ENCODE measurements around the gene CLEC7A. TPM values are rescaled to one million over a fixed set of nuclear protein-coding genes. Genes with fewer than 3 reads are reported as not detected.

CLEC7A gene
- total RNA-seq, 2 experiments from 2014 or later: not detected

GRCh38 chr12:10113075-10113474 lies 16.9 kb downstream of the CLEC7A start:
- Mint-ChIP-seq H3K27me3 (ENCODE audit: low read depth) (peaks cover 9% of the 10 kb centered on the region), H3K9me3 (ENCODE audit: insufficient read depth) (no peaks in the 10 kb centered on the region), H3K4me3 (no peak overlapping the region), H3K36me3 (ENCODE audit: low read depth) (no peaks in the 10 kb centered on the region), H3K27ac (no peak overlapping the region), H3K4me1 (ENCODE audit: low read depth) (no peaks in the 10 kb centered on the region)
- POLR2A ChIA-PET: no interaction called here
- ATAC-seq (no peak), DNase-seq (no peak)
- CTCF ChIA-PET: no interaction called here

DNA sequence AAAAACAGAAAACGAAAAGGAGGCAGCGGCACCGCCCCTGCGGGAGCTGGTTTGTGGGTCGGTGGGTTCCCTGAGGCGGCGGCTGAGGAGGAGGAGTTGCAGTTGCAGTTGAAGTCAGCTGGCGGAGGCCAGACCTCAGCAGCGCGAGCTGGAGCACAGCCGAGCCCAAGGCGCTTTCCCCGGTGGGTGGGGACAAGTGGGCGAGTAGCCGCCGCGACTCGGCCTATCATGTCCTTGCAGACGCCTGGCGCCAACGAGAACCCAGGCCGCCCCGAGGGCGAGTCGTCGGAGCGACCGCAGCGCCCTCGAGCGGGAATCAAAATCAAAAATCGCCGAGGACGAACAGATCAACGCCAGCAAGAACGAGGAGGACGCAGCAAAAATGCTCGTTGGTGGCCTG lies 18.5 kb downstream of the CLEC7A start:
- H3K4me1 Mint-ChIP-seq (ENCODE audit: low read depth): no peaks in the 10 kb centered on the region
- peaks cover 15% of the 10 kb centered on the region for H3K27me3 Mint-ChIP-seq (ENCODE audit: low read depth)
- H3K36me3 Mint-ChIP-seq (ENCODE audit: low read depth): no peaks in the 10 kb centered on the region
- no peak for ATAC-seq
- ChIA-PET CTCF (no interaction called here), POLR2A (no interaction called here)
- no peak overlapping the region for H3K4me3 Mint-ChIP-seq
- no peaks in the 10 kb centered on the region for H3K9me3 Mint-ChIP-seq (ENCODE audit: insufficient read depth)
- DNase-seq: no peak
- no peak overlapping the region for H3K27ac Mint-ChIP-seq

- Mint-ChIP-seq H3K27me3 (ENCODE audit: low read depth) (peaks cover 24% of the 10 kb centered on the region), H3K9me3 (ENCODE audit: insufficient read depth) (no peaks in the 10 kb centered on the region), H3K36me3 (ENCODE audit: low read depth) (no peaks in the 10 kb centered on the region), H3K4me3 (no peak overlapping the region), H3K27ac (no peak overlapping the region), H3K4me1 (ENCODE audit: low read depth) (no peaks in the 10 kb centered on the region)
- no peak for DNase-seq
- ChIA-PET POLR2A (no interaction called here), CTCF (interaction anchor here (0.6 kb wide), 1 partner anchor 170 kb away, joined by 3 read pairs; no protein-coding TSS in a partner anchor)
- ATAC-seq: no peak
These were observed 19.6 kb downstream of the CLEC7A start for GRCh38 chr12:10110256-10110844.

DNA sequence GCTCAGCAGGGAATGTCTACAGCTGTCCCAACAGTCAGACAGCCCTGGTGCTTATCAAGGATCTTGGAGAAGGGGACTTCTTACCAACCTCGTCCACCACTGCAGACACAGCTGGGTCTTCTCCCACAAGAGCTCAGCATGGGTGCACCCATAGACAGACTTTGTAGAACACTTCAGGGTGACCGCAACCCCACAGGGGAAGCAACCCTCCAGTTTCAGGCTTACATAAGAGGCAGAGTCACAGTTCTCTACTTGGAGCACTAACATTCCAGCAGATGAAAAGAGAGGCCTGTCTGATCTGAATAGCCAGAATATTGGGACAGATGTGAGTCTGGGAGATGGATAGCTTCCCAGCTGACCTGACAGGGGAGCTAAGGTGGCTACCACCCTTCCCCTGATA lies 27.7 kb downstream of the CLEC7A start:
- peaks cover 5% of the 10 kb centered on the region for H3K9me3 Mint-ChIP-seq (ENCODE audit: insufficient read depth)
- CTCF ChIA-PET: interaction anchor here (2.0 kb wide), 1 partner anchor 11 kb away, joined by 6 read pairs; no protein-coding TSS in a partner anchor
- H3K27ac Mint-ChIP-seq: no peak overlapping the region
- H3K4me3 Mint-ChIP-seq: no peak overlapping the region
- peaks cover 30% of the 10 kb centered on the region for H3K27me3 Mint-ChIP-seq (ENCODE audit: low read depth)
- no peak for ATAC-seq
- peaks cover 7% of the 10 kb centered on the region for H3K4me1 Mint-ChIP-seq (ENCODE audit: low read depth)
- no peak for DNase-seq
- POLR2A ChIA-PET: no interaction called here
- H3K36me3 Mint-ChIP-seq (ENCODE audit: low read depth): no peaks in the 10 kb centered on the region

GRCh38 chr12:10101648-10102220 lies 28.3 kb downstream of the CLEC7A start:
- ChIA-PET CTCF (interaction anchor here (2.0 kb wide), 1 partner anchor 11 kb away, joined by 6 read pairs; no protein-coding TSS in a partner anchor), POLR2A (no interaction called here)
- peaks cover 5% of the 10 kb centered on the region for H3K9me3 Mint-ChIP-seq (ENCODE audit: insufficient read depth)
- H3K36me3 Mint-ChIP-seq (ENCODE audit: low read depth): no peaks in the 10 kb centered on the region
- H3K27me3 Mint-ChIP-seq (ENCODE audit: low read depth): peaks cover 28% of the 10 kb centered on the region
- H3K4me1 Mint-ChIP-seq (ENCODE audit: low read depth): peaks cover 7% of the 10 kb centered on the region
- H3K27ac Mint-ChIP-seq: no peak overlapping the region
- H3K4me3 Mint-ChIP-seq: no peak overlapping the region
- no peak for DNase-seq
- ATAC-seq: no peak

- H3K27ac Mint-ChIP-seq: no peak overlapping the region
- no peak overlapping the region for H3K4me3 Mint-ChIP-seq
- CTCF ChIA-PET: interaction anchor here (2.0 kb wide), 1 partner anchor 10 kb away, joined by 6 read pairs; no protein-coding TSS in a partner anchor
- peaks cover 24% of the 10 kb centered on the region for H3K27me3 Mint-ChIP-seq (ENCODE audit: low read depth)
- peaks cover 7% of the 10 kb centered on the region for H3K4me1 Mint-ChIP-seq (ENCODE audit: low read depth)
- no peak for DNase-seq
- POLR2A ChIA-PET: no interaction called here
- no peaks in the 10 kb centered on the region for H3K36me3 Mint-ChIP-seq (ENCODE audit: low read depth)
- peaks cover 5% of the 10 kb centered on the region for H3K9me3 Mint-ChIP-seq (ENCODE audit: insufficient read depth)
- ATAC-seq: no peak
These were observed 28.9 kb downstream of the CLEC7A start for GRCh38 chr12:10101042-10101579.

- no peak for DNase-seq
- ChIA-PET POLR2A (no interaction called here), CTCF (no interaction called here)
- H3K27ac Mint-ChIP-seq: no peak within 1 kb of the TSS
- no peak within 1 kb of the TSS for H3K4me3 Mint-ChIP-seq
- H3K9me3 Mint-ChIP-seq (ENCODE audit: insufficient read depth): peaks cover 4% of the 10 kb centered on the region
- no peak for ATAC-seq
- no peaks in the 10 kb centered on the region for H3K36me3 Mint-ChIP-seq (ENCODE audit: low read depth)
- H3K4me1 Mint-ChIP-seq (ENCODE audit: low read depth): peaks cover 7% of the 10 kb centered on the region
- peaks cover 10% of the 10 kb centered on the region for H3K27me3 Mint-ChIP-seq (ENCODE audit: low read depth)
These were observed 31.2 kb downstream of the CLEC7A start, which contains the start of gene CLEC1A for GRCh38 chr12:10098791-10099190. Gene CLEC1A, minus strand, starts transcription at chr12:10098985. Its CDS starts 63 bp downstream, at chr12:10098922.

DNA sequence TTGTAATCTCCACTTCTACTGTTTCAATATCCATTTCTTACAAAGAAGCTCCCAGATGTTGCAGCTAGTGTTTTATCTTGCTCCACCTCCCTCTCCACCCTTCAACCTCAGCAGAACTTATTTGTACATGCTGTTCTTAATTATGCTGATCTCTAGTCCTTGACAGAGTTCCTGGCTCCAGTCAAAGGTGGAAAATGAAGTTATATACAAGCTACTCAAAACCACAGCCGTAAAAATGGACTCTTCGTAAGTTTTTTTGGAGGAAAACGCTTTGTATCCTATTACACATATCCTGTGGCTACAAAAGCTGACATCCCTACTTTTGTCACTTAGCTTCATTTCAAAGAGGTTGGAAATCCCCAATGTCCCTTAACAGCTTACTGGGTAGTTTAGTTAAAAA lies 32.5 kb downstream of the CLEC7A start:
- H3K4me3 Mint-ChIP-seq: no peak overlapping the region
- no peaks in the 10 kb centered on the region for H3K36me3 Mint-ChIP-seq (ENCODE audit: low read depth)

GRCh38 chr12:10095971-10096370 lies 34.0 kb downstream of the CLEC7A start:
- ATAC-seq (no peak), DNase-seq (no peak)
- Mint-ChIP-seq H3K4me1 (ENCODE audit: low read depth) (no peaks in the 10 kb centered on the region), H3K27ac (no peak overlapping the region), H3K9me3 (ENCODE audit: insufficient read depth) (no peaks in the 10 kb centered on the region), H3K4me3 (no peak overlapping the region), H3K36me3 (ENCODE audit: low read depth) (no peaks in the 10 kb centered on the region), H3K27me3 (ENCODE audit: low read depth) (peaks cover 6% of the 10 kb centered on the region)
- POLR2A ChIA-PET: no interaction called here
- CTCF ChIA-PET: interaction anchor here (1.0 kb wide), 1 partner anchor 44 kb away, joined by 3 read pairs; no protein-coding TSS in a partner anchor

More for the DNA sequence above, 32.5 kb downstream of the CLEC7A start:
- H3K4me1 Mint-ChIP-seq (ENCODE audit: low read depth): peaks cover 7% of the 10 kb centered on the region
- H3K27ac Mint-ChIP-seq: no peak overlapping the region
- H3K9me3 Mint-ChIP-seq (ENCODE audit: insufficient read depth): no peaks in the 10 kb centered on the region
- ChIA-PET CTCF (no interaction called here), POLR2A (no interaction called here)
- ATAC-seq (no peak), DNase-seq (no peak)
- peaks cover 5% of the 10 kb centered on the region for H3K27me3 Mint-ChIP-seq (ENCODE audit: low read depth)

GRCh38 chr12:10094646-10095395 lies 35.2 kb downstream of the CLEC7A start:
- H3K27ac Mint-ChIP-seq: no peak overlapping the region

GRCh38 chr12:10088955-10089900 lies 40.8 kb downstream of the CLEC7A start:
- CTCF ChIA-PET: no interaction called here
- H3K27me3 Mint-ChIP-seq (ENCODE audit: low read depth): peaks cover 14% of the 10 kb centered on the region
- DNase-seq (no peak), ATAC-seq (no peak)
- POLR2A ChIA-PET: no interaction called here
- no peaks in the 10 kb centered on the region for H3K36me3 Mint-ChIP-seq (ENCODE audit: low read depth)
- H3K4me3 Mint-ChIP-seq: no peak overlapping the region
- H3K27ac Mint-ChIP-seq: no peak overlapping the region
- no peaks in the 10 kb centered on the region for H3K4me1 Mint-ChIP-seq (ENCODE audit: low read depth)
- H3K9me3 Mint-ChIP-seq (ENCODE audit: insufficient read depth): peaks cover 2% of the 10 kb centered on the region

More at GRCh38 chr12:10094646-10095395, 35.2 kb downstream of the CLEC7A start:
- no peaks in the 10 kb centered on the region for H3K4me1 Mint-ChIP-seq (ENCODE audit: low read depth)
- ChIA-PET CTCF (interaction anchor here (0.7 kb wide), 1 partner anchor 16 kb away, joined by 3 read pairs; no protein-coding TSS in a partner anchor), POLR2A (no interaction called here)
- no peak overlapping the region for H3K4me3 Mint-ChIP-seq
- H3K36me3 Mint-ChIP-seq (ENCODE audit: low read depth): no peaks in the 10 kb centered on the region
- H3K9me3 Mint-ChIP-seq (ENCODE audit: insufficient read depth): no peaks in the 10 kb centered on the region
- DNase-seq (no peak), ATAC-seq (no peak)
- H3K27me3 Mint-ChIP-seq (ENCODE audit: low read depth): peaks cover 11% of the 10 kb centered on the region
